OCI-LY7 (cell line): ENCODE results near the gene NPEPL1. TPM values are rescaled to one million over a fixed set of nuclear protein-coding genes. Genes with fewer than 3 reads are reported as not detected.

Source experiments
- BruUV-seq: library from RNA; stranded (reverse); fragments of 400-500 nt; replicated peaks from 2 replicates; lab custom pipeline; 2021; lab: Mats Ljungman, UMichigan
- CTCF ChIA-PET: fragments of 300-600 bp; sonication (Branson Sonifier 250); formaldehyde crosslinking; loops from one replicate; lab custom pipeline; 2022; ENCODE audit warnings: antibody characterized with exemption; ENCODE audit not compliant: unreplicated experiment; lab: Charles Lee
- POLR2A ChIA-PET: fragments of 300-600 bp; sonication (Branson Sonifier 250); formaldehyde crosslinking; loops from one replicate; lab custom pipeline; 2022; ENCODE audit warnings: antibody characterized with exemption; lab: Charles Lee
- DNase-seq: peaks from one replicate; pipeline ENCODE4 v3.0.0-alpha.2; 2015; ENCODE audit warnings: low spot score
- H2AFZ ChIP-seq: fragments of 200-600 bp; sonication (generic), shearing (Covaris generic); 2 replicates; pipeline ENCODE4 v1.6.1; 2014; ENCODE audit warnings: mild to moderate bottlenecking, antibody characterized with exemption, low read length, moderate library complexity
- H3K27ac ChIP-seq: fragments of 200-600 bp; sonication (generic); 2 replicates; pipeline ENCODE4 v1.5.1; 2014; ENCODE audit warnings: mixed run types, low read depth, mild to moderate bottlenecking, moderate library complexity, low read length, inconsistent platforms; ENCODE audit not compliant: poor library complexity, severe bottlenecking
- H3K36me3 ChIP-seq: fragments of 200-600 bp; sonication (generic); 2 replicates; pipeline ENCODE4 v1.6.1; 2014; ENCODE audit warnings: mild to moderate bottlenecking, antibody characterized with exemption, low read length, moderate library complexity, mixed read lengths; ENCODE audit not compliant: insufficient read depth
- H3K4me1 ChIP-seq: fragments of 200-600 bp; sonication (generic); 2 replicates; pipeline ENCODE4 v1.5.1; 2014; ENCODE audit warnings: mild to moderate bottlenecking, low read length; ENCODE audit not compliant: insufficient read depth, poor library complexity, severe bottlenecking
- H3K4me2 ChIP-seq: fragments of 200-600 bp; sonication (generic); 2 replicates; pipeline ENCODE4 v1.6.1; 2014; ENCODE audit warnings: mild to moderate bottlenecking, low read length
- H3K4me3 ChIP-seq: fragments of 200-600 bp; sonication (generic); 2 replicates; pipeline ENCODE4 v1.5.1; 2014; ENCODE audit warnings: mild to moderate bottlenecking, low read depth, low read length; ENCODE audit not compliant: poor library complexity, severe bottlenecking
- H3K79me2 ChIP-seq: fragments of 200-600 bp; sonication (generic); 2 replicates; pipeline ENCODE4 v1.6.1; 2016; ENCODE audit warnings: low read depth, mild to moderate bottlenecking, low read length, moderate library complexity, mixed read lengths; ENCODE audit not compliant: insufficient read depth
- H3K9me2 ChIP-seq: fragments of 200-600 bp; sonication (generic); 2 replicates; pipeline ENCODE4 v1.6.1; 2016; ENCODE audit warnings: mild to moderate bottlenecking, low read length, mixed read lengths; ENCODE audit not compliant: insufficient read depth
- H3K9me3 ChIP-seq: fragments of 200-600 bp; sonication (generic); 2 replicates; pipeline ENCODE4 v1.6.1; 2014; ENCODE audit warnings: mild to moderate bottlenecking, mixed run types, low read length, mixed read lengths
- H4K20me1 ChIP-seq: fragments of 200-600 bp; sonication (generic); 2 replicates; pipeline ENCODE4 v1.6.1; 2014; ENCODE audit warnings: mild to moderate bottlenecking, antibody characterized with exemption, low read length, moderate library complexity, mixed read lengths; ENCODE audit not compliant: insufficient read depth
- CTCF ChIP-seq: fragments of 200-600 bp; sonication (generic); conservative IDR thresholded peaks from 2 replicates; pipeline ENCODE4 v1.5.1; 2014; ENCODE audit warnings: mild to moderate bottlenecking, antibody characterized with exemption, low read length, moderate library complexity, mixed read lengths
- EZH2phosphoT487 ChIP-seq: fragments of 200-600 bp; sonication (generic); IDR thresholded peaks from 2 replicates; pipeline ENCODE4 v1.6.1; 2018; ENCODE audit warnings: low read depth, borderline replicate concordance, mild to moderate bottlenecking, mixed run types, antibody characterized with exemption, low read length, moderate library complexity, mixed read lengths
- intact Hi-C: fragments of 100-400 bp; cut with micrococcal nuclease; formaldehyde crosslinking; loops from one replicate; pipeline ENCODE4 v1.10.0; 2022; ENCODE audit not compliant: unreplicated experiment
- total RNA-seq, 2 experiments: library from RNA; depleted of rRNA in 1 of 2; stranded (reverse); fragments of >200 nt in 1 of 2; shearing (Covaris generic) in 1 of 2; gene quantifications; 2 replicates each; pipeline ENCODE4 v1.2.3, GENCODE V29; 2014 to 2022

Gene NPEPL1
- total RNA-seq, 2 experiments from 2014 or later = 3.4 to 11.5 TPM

DNA sequence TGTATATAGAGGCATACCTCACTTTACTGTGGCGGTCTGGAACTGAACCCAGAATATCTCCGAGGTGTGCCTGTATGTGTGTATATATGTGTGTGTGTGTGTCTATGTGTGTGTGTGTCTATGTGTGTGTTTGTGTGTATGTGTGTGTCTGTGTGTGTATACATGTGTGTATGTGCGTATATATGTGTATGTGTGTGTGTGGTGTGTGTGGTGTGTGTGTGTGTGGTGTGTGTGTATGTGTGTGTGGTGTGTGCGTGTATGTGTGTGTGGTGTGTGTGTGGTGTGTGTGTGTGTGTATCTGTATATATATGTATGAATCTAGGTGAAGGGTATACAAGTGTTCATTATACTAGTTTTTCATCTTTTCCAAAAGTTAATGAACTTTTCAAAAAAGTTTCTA, 4.2 kb upstream of the NPEPL1 start:
- Histone ChIP-seq H4K20me1 (no peaks in the 10 kb centered on the region), H3K4me1 (no peaks in the 10 kb centered on the region), H3K9me3 (no peaks in the 10 kb centered on the region), H3K4me3 (no peak overlapping the region), H3K4me2 (no peak overlapping the region), H3K79me2 (no peaks in the 10 kb centered on the region), H3K27ac (no peak overlapping the region), H3K36me3 (no peaks in the 10 kb centered on the region), H3K9me2 (no peaks in the 10 kb centered on the region), H2AFZ (no peak overlapping the region)
- DNase-seq = no peak
- TF ChIP-seq EZH2phosphoT487 (no peak), CTCF (no peak)
- BruUV-seq = no TSS peak
- ChIA-PET POLR2A (interaction anchor here (0.7 kb wide), 1 partner anchor 20 kb away, joined by 3 read pairs; no protein-coding TSS in a partner anchor), CTCF (no interaction called here)
- intact Hi-C loops = no loop called here

GRCh38 chr20:58688840-58689239, 3.8 kb upstream of the NPEPL1 start:
- Histone ChIP-seq H3K9me2 (no peaks in the 10 kb centered on the region), H3K4me2 (no peak overlapping the region), H4K20me1 (no peaks in the 10 kb centered on the region), H2AFZ (no peak overlapping the region), H3K4me1 (no peaks in the 10 kb centered on the region), H3K27ac (no peak overlapping the region), H3K4me3 (no peak overlapping the region), H3K79me2 (no peaks in the 10 kb centered on the region), H3K36me3 (no peaks in the 10 kb centered on the region), H3K9me3 (no peaks in the 10 kb centered on the region)
- POLR2A ChIA-PET = no interaction called here
- intact Hi-C loops = no loop called here
- no TSS peak for BruUV-seq
- no peak for DNase-seq
- CTCF ChIA-PET = no interaction called here
- TF ChIP-seq CTCF = no peak
- no peak for TF ChIP-seq EZH2phosphoT487

DNA sequence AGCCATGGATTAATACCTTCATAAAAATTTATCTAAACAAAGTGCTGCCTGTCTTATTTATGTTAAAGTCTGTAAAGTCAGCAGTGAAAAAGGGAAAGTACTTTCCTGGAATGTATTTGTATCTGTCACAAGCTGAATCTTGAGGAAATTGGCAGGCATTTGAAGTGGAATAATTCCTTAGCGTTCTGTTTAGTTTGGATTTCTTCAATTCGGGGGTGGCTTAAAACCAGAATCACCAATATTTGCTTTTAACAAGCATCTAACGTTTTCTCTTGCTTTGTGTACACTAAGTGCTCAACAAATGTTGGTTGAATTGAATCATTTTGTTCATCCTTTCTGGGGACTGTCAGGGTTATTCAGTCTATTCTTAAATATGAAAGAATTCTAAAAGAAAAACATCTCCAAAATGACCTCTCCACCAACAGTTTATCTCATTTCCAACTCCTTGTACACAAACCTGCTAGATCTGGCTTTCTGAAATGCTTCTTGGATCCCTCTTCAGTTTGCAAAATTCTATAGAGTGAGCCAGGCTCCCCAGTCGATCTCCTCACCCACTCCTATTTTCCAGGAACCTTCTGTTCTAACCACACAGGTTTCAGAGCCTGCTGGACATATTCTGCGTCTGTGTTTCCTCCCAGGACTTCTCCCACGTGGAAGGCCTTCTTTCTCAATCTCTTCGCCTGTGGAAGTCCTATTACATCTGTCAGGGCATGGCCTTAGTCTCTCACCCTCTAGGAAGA, 2.0 kb upstream of the NPEPL1 start:
- H3K9me3 ChIP-seq = no peaks in the 10 kb centered on the region
- H3K9me2 ChIP-seq = no peaks in the 10 kb centered on the region
- POLR2A ChIA-PET = interaction anchor here (0.6 kb wide), 2 partner anchors 21 to 356 kb away, joined by 4 read pairs; no protein-coding TSS in a partner anchor
- no peak for DNase-seq
- H2AFZ ChIP-seq = no peak overlapping the region
- CTCF ChIA-PET = interaction anchor here (0.6 kb wide), 1 partner anchor 24 kb away, joined by 8 read pairs; no protein-coding TSS in a partner anchor
- H4K20me1 ChIP-seq = no peaks in the 10 kb centered on the region
- BruUV-seq = no TSS peak
- intact Hi-C loops = loop anchor here (5.0 kb wide), 1 partner anchor 38 kb away; the partner anchor contains the start of gene STX16
- H3K4me3 ChIP-seq = no peak overlapping the region
- H3K4me1 ChIP-seq = no peaks in the 10 kb centered on the region
- no peaks in the 10 kb centered on the region for H3K36me3 ChIP-seq
- no peak for TF ChIP-seq EZH2phosphoT487
- TF ChIP-seq CTCF = no peak
- no peak overlapping the region for H3K27ac ChIP-seq
- H3K79me2 ChIP-seq = no peaks in the 10 kb centered on the region
- H3K4me2 ChIP-seq = no peak overlapping the region
